Natural killer cell (primary cell): ENCODE data around the gene COL5A3. TPM values are rescaled to one million over a fixed set of nuclear protein-coding genes. Genes with fewer than 3 reads are reported as not detected.

Source experiments
- ATAC-seq, 3 donors: fragments of 150-1000 bp in 2 of 3; fragments of 200-7000 bp in 1 of 3; cut with Tn5 transposase; 1 replicate in 1 of 3; 2 replicates in 2 of 3; pipeline ENCODE4 v1.10.0; 2021; ENCODE audit warnings: mild to moderate bottlenecking in 2 of 3, moderate library complexity in 2 of 3
- DNase-seq, 2 donors: peaks; one replicate each; pipeline versions ENCODE4 v3.0.0 to v3.0.0-alpha.2; 2013 to 2021; ENCODE audit warnings: mixed read lengths in 1 of 2
- H3K27ac ChIP-seq: one replicate; pipeline ENCODE4 v1.5.1; 2013; ENCODE audit warnings: mild to moderate bottlenecking, low read length
- H3K27me3 ChIP-seq: one replicate; pipeline ENCODE4 v1.6.1; 2013; ENCODE audit warnings: low read length; ENCODE audit not compliant: control insufficient read depth, insufficient read depth
- H3K36me3 ChIP-seq: one replicate; pipeline ENCODE4 v1.6.1; 2013; ENCODE audit warnings: low read length; ENCODE audit not compliant: control insufficient read depth, insufficient read depth
- H3K4me1 ChIP-seq: one replicate; pipeline ENCODE4 v1.6.1; 2013; ENCODE audit warnings: low read length; ENCODE audit not compliant: control insufficient read depth, insufficient read depth
- H3K4me3 ChIP-seq: one replicate; pipeline ENCODE4 v1.5.1; 2013; ENCODE audit warnings: low read length
- H3K9me3 ChIP-seq: one replicate; pipeline ENCODE4 v1.6.1; 2013; ENCODE audit warnings: low read length; ENCODE audit not compliant: control insufficient read depth, insufficient read depth
- H3K27ac Mint-ChIP-seq, 2 donors: one replicate each; pipeline ENCODE4 v1.8.0; 2022; ENCODE audit warnings: mild to moderate bottlenecking in 2 of 2, mixed read lengths in 2 of 2, moderate library complexity in 1 of 2
- H3K27me3 Mint-ChIP-seq, 2 donors: one replicate each; pipeline ENCODE4 v1.8.0; 2022; ENCODE audit warnings: low read depth in 2 of 2, mixed read lengths in 2 of 2
- H3K36me3 Mint-ChIP-seq: one replicate; pipeline ENCODE4 v1.8.0; 2022; ENCODE audit warnings: mixed read lengths
- H3K4me1 Mint-ChIP-seq, 2 donors: one replicate each; pipeline ENCODE4 v1.8.0; 2022; ENCODE audit warnings: mixed read lengths in 2 of 2
- H3K4me3 Mint-ChIP-seq: one replicate; pipeline ENCODE4 v1.8.0; 2022; ENCODE audit warnings: mild to moderate bottlenecking, moderate library complexity, mixed read lengths
- H3K9me3 Mint-ChIP-seq, 2 donors: one replicate each; pipeline ENCODE4 v1.8.0; 2022; ENCODE audit warnings: mixed read lengths in 2 of 2
- CTCF ChIP-seq: fragments of 200-600 bp; IDR thresholded peaks from one replicate; pipeline ENCODE4 v1.8.0; 2022; ENCODE audit warnings: antibody characterized with exemption
- WGBS: methylation state at CpG from one replicate; pipeline ENCODE4 v1.1.7; 2013; ENCODE audit warnings: missing lambda C conversion rate; ENCODE audit not compliant: insufficient coverage; 5-methylcytosine and 5-hydroxymethylcytosine counted together
- intact Hi-C: fragments of 100-400 bp; cut with micrococcal nuclease; formaldehyde crosslinking; loops from one replicate; pipeline ENCODE4 v1.14.2; 2022
- total RNA-seq, 4 donors: library from RNA; stranded (reverse); fragments of 120-200 nt in 1 of 4; gene quantifications; one replicate each; pipeline versions ENCODE4 v1.2.3 to v1.2.4, GENCODE V29; 2013 to 2022

COL5A3 gene
- total RNA-seq, 3 donors from 2014 or later (not counting 1 experiment from before 2014, with no cell fraction given) = 0.33 to 6.6 (median 0.63) TPM

GRCh38 chr19:9937001-9937411 lies 73.3 kb downstream of the COL5A3 start:
- Mint-ChIP-seq H3K4me1 (peaks cover 16 to 27% of the 10 kb centered on the region in 2 donors), H3K27ac (no peak overlapping the region), H3K27me3 (peaks cover 43 to 55% of the 10 kb centered on the region in 2 donors), H3K36me3 (no peaks in the 10 kb centered on the region), H3K9me3 (no peaks in the 10 kb centered on the region), H3K4me3 (peak overlapping the region; percentile 72)
- Histone ChIP-seq H3K4me1 (peaks cover 24% of the 10 kb centered on the region), H3K9me3 (peaks cover 4% of the 10 kb centered on the region), H3K4me3 (no peak overlapping the region), H3K27ac (no peak overlapping the region), H3K36me3 (no peaks in the 10 kb centered on the region), H3K27me3 (peaks cover 34% of the 10 kb centered on the region)
- WGBS = 7% methylated on average over 17 of the region's 20 CpGs
- no peak for TF ChIP-seq CTCF
- DNase-seq (no peak), ATAC-seq (no peak)
- intact Hi-C loops = no loop called here

- no peaks in the 10 kb centered on the region for H3K9me3 Mint-ChIP-seq
- WGBS = 2% methylated on average over 43 of the region's 62 CpGs
- peaks cover 16 to 27% of the 10 kb centered on the region in 2 donors for H3K4me1 Mint-ChIP-seq
- H3K4me3 Mint-ChIP-seq = peak within 1 kb of the TSS; percentile 72
- peak within 1 kb of the TSS in 1 of 2 donors; percentile 38 for H3K27ac Mint-ChIP-seq
- DNase-seq = peak in 1 of 2 donors; percentile 42
- peaks cover 24% of the 10 kb centered on the region for H3K4me1 ChIP-seq
- peaks cover 30% of the 10 kb centered on the region for H3K27me3 ChIP-seq
- peaks cover 43 to 54% of the 10 kb centered on the region in 2 donors for H3K27me3 Mint-ChIP-seq
- no peaks in the 10 kb centered on the region for H3K36me3 Mint-ChIP-seq
- no peak for ATAC-seq
- intact Hi-C loops = no loop called here
- H3K9me3 ChIP-seq = no peaks in the 10 kb centered on the region
- no peak for TF ChIP-seq CTCF
- H3K27ac ChIP-seq = no peak within 1 kb of the TSS
- H3K4me3 ChIP-seq = no peak within 1 kb of the TSS
- H3K36me3 ChIP-seq = no peaks in the 10 kb centered on the region
Observed at GRCh38 chr19:9936326-9937000, 73.8 kb downstream of the COL5A3 start, which contains the start of gene OLFM2. Gene OLFM2 (minus strand): TSS chr19:9936515. CDS start chr19:9936366, 149 bp downstream.

- Mint-ChIP-seq H3K9me3 (no peaks in the 10 kb centered on the region), H3K4me3 (peak overlapping the region; percentile 58), H3K27ac (peak overlapping the region in 1 of 2 donors; percentile 38), H3K4me1 (peaks cover 20 to 31% of the 10 kb centered on the region in 2 donors), H3K36me3 (no peaks in the 10 kb centered on the region), H3K27me3 (peaks cover 39 to 50% of the 10 kb centered on the region in 2 donors)
- Histone ChIP-seq H3K27me3 (peaks cover 30% of the 10 kb centered on the region), H3K27ac (no peak overlapping the region), H3K36me3 (no peaks in the 10 kb centered on the region), H3K4me3 (no peak overlapping the region), H3K4me1 (peaks cover 24% of the 10 kb centered on the region), H3K9me3 (no peaks in the 10 kb centered on the region)
- peak in 1 of 2 donors; percentile 38 for DNase-seq
- TF ChIP-seq CTCF = no peak
- WGBS = 4% methylated on average over 43 of the region's 44 CpGs
- intact Hi-C loops = loop anchor here (2.0 kb wide), 1 partner anchor 453 kb away; no protein-coding TSS in a partner anchor
- ATAC-seq = no peak
Observed at GRCh38 chr19:9935506-9936325, 74.6 kb downstream of the COL5A3 start.
